Tibial artery (tissue), 4 donors: Measurements from ENCODE around the gene RNF7.
A peak's percentile ranks its signal among the peaks of the same experiment; 100 is the strongest.

Experiments
- DNase-seq, 2 donors: peaks; one replicate each; pipeline ENCODE4 v3.0.0-alpha.2; 2019
- H3K27ac ChIP-seq, 2 donors: fragments of 200-600 bp; sonication (generic) in 1 of 2; 1 replicate in 1 of 2; 2 replicates in 1 of 2; pipeline ENCODE4 v1.5.1; 2018 to 2019; ENCODE audit warnings: mild to moderate bottlenecking in 1 of 2
- H3K27me3 ChIP-seq, 2 donors: fragments of 200-600 bp; sonication (generic) in 1 of 2; one replicate each; pipeline versions ENCODE4 v1.5.1 to v1.6.0; 2016 to 2019
- H3K36me3 ChIP-seq, 3 donors: fragments of 200-600 bp; sonication (generic) in 2 of 3; one replicate each; pipeline ENCODE4 v1.5.1; 2016 to 2019; ENCODE audit warnings: mild to moderate bottlenecking in 2 of 3
- H3K4me1 ChIP-seq, 4 donors: fragments of 200-600 bp; sonication (generic) in 2 of 4; 1 replicate in 3 of 4; 2 replicates in 1 of 4; pipeline ENCODE4 v1.5.1; 2016 to 2019
- H3K4me3 ChIP-seq, 2 donors: fragments of 200-600 bp; sonication (generic) in 1 of 2; 1 replicate in 1 of 2; 2 replicates in 1 of 2; pipeline ENCODE4 v1.5.1; 2018 to 2019; ENCODE audit warnings: mild to moderate bottlenecking in 2 of 2
- H3K9me3 ChIP-seq, 3 donors: fragments of 200-600 bp; sonication (generic) in 1 of 3; one replicate each; pipeline ENCODE4 v1.5.1; 2016 to 2019
- CTCF ChIP-seq, 2 experiments: fragments of 200-600 bp in 1 of 2; fragments of 450-650 bp in 1 of 2; IDR thresholded peaks; one replicate each; pipeline ENCODE4 v1.5.1; 2017 to 2019; ENCODE audit warnings: antibody characterized with exemption in 2 of 2, mild to moderate bottlenecking in 1 of 2, moderate library complexity in 1 of 2
- intact Hi-C: fragments of 100-400 bp; cut with DNase I; formaldehyde crosslinking; loops from one replicate; pipeline ENCODE4 v1.15.0; 2023; ENCODE audit warnings: low total_unique reads

RNF7 gene

GRCh38 chr3:141796081-141796888 lies 58.2 kb downstream of the RNF7 start:
- Histone ChIP-seq H3K27ac (peak overlapping the region; percentile 72 to 73), H3K9me3 (no peaks in the 10 kb centered on the region), H3K27me3 (no peaks in the 10 kb centered on the region), H3K4me1 (peaks cover 0 to 31% (median 20%) of the 10 kb centered on the region in 4 donors), H3K36me3 (no peaks in the 10 kb centered on the region), H3K4me3 (peak overlapping the region in 1 of 2 donors; percentile 55)
- no peak for TF ChIP-seq CTCF (IDR thresholded peaks at IDR 0.05)
- peak; percentile 52 to 79 for DNase-seq
- intact Hi-C loops: no loop called here
